Stimulated activated CD4-positive, alpha-beta T cell treated with anti-CD3 and anti-CD28 coated beads, TNF-alpha, amount 100 ng/mL, for 1 hour (primary cell): ENCODE results near the gene CYP3A7.
"Not testable (repeated sequence)": the region's sequence is repeated elsewhere in the genome, so short reads cannot be mapped to it uniquely, and the experiment has no call there.

Experiments used
- DNase-seq, 3 donors: peaks; one replicate each; pipeline ENCODE4 v3.0.0-alpha.2; 2020; ENCODE audit warnings: low read depth in 3 of 3, low spot score in 1 of 3

The CYP3A7 gene

DNA sequence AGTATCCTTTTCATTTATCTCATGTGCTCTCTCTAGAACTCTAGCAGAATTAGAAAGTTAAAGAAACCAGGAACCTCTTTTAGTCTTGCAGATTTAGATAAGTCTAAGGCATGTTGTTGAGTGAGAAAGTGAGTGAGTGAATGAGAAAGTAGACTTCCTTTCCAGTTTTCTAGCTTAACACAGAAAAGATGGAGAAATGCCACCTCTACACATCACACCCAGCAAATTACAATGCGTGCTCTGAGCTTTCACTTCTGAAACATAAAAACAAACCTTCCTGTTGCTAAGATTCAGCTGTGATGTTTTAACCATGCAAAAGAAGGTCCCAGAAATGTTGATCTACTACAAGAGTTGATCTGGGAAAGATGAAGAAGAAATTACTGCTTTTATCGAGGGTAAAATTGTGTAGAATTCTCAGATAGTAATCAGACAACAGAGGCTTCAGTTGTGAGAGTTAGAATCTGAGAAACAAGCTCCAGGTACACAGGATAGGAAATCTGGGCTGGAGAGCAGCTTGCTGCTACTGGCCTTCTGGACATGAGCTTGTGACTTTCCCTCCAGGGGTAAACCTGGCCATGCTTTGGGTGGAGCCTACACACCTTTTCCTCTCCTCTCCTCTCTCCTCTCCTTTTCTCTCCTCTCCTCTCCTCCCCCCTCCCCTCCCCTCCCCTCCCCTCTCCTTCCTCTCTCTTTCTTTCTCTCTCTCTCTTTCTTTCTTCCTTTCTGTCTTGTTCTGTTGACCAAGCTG is 59.8 kb downstream of the CYP3A7 start:
- DNase-seq, result no peak

DNA sequence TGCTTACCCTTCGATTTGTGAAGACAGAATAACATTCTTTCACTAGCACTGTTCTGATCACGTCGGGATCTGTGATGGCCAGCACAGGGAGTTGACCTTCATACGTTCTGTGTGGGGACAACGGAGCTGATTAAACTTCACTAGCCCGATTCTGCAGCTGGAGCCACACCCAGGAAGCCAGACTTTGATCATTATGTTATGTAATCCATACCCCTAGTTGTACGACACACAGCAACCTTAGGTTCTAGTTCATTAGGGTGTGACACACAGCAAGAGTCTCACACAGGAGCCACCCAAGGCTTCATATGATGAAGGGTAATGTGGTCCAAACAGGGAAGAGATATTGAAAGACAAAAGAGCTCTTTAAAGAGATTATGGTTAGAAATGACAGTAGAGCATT is 62.4 kb downstream of the CYP3A7 start:
- DNase-seq, result no peak

DNA sequence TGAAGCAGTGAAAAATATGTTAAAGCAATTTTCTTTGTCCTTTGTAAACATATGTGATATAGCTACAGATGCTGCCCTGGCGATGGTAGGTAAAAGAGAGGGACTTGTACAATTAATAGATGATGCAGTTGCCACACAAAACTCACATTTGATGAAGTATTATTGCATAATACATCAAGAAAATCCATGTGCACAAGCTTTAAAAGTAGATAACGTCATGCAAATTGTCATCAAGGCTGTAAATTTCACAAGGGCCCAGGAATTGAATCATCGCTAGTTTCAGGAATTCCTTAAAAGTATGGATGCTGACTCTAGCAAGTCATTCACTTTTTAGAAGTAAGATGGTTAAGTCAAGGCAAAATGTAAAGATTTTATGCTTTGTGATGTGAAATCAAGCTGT is 65.2 kb downstream of the CYP3A7 start:
- DNase-seq, result no peak

DNA sequence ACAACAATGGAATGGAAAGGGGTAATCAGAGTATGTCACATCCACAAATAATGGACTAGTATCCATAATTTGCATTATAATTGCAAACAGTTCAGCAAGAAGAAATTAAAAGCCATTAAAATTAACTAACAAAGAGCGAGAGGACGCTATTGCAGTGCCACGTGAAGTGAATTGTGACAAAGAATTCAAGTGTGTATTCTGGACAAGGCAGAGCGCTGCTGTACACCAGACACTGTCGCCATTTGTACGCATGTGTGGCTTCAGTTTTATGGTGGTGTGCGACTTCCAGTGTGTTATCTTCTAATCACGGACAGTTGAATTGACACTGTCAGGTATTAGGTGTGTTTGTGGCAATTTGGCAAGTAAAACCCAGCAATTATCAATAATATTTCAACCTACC is 66.5 kb downstream of the CYP3A7 start:
- DNase-seq, result no peak

DNA sequence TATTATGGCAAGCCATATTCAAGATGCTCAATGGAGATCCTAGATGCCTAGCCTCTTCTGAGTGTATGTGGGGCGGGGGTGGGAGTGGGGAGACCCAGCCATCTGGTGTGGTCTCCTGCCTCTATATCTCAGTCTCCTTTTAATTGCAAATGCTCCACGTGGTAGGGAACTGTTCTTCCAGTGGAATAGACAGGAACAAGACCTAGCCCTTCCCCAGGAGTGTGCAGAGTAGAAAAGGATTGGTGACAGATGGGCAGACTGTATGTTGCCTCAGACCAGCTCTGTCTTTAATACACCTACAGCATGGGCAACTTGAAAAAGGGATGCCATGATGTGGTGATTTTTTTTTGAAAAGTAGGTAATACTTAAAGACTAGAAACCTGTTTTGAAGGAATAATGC is 67.8 kb downstream of the CYP3A7 start:
- no peak for DNase-seq

DNA sequence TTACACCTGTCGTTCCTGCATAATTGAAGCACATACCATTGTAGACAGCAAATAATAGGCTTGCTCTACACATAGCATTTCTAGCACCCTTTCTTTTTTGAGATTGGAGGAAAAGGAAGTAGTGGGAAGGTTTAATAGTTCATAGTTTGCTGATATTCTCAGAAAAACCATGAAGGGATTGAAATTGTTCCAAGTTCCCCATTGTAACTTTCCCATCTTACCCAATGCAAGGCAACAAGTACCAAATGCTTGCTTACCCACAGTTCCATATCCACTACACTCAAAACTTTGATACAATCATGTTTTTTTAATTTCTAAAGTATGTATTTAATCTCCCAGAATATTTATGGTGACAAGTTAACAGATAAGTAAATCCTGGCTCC is 69.0 kb downstream of the CYP3A7 start:
- DNase-seq, result no peak

DNA sequence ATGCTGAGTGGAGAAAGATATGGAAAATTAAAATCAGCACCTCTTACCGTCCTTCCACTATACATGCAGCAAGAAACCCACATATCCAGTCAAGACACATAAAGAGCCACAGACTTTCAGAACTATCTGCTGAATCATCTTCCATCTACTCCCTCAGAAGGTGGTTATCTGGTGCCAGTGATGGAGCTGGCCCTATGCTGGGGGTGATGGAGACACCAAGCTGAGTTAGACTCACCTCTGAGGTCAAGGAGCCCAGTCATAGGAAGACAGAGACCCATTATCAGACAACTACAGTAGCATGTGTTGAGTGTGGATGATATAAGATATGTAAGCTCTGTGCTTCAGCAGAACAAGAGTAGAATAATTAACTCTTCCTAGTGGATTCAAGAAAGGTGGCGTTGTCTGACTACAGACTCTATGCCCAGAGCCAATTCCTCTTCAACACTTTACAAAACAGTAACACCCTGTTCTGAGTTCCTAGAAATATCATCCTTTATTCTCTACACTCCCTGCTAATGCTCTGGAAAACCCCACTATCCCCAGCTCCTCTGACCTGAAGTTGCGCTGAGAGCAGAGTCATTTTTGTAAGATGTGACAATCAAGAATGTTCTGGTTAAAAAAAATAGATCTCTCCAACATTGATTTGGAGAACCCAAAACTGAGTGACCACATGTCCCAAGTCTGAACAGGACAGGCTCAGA is 69.5 kb downstream of the CYP3A7 start:
- DNase-seq, result no peak

DNA sequence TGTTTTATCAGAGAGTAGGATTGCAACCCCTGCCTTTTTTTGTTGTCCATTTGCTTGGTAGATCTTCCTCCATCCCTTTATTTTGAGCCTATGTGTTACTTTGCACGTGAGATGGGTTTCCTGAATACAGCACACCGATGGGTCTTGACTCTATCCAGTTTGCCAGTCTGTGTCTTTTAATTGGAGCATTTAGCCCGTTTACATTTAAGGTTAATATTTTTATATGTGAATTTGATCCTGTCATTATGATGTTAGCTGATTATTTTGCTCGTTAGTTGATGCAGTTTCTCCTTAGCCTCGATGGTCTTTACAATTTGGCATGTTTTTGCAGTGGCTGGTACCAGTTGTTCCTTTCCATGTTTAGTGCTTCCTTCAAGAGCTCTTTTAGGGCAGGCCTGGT is 77.1 kb downstream of the CYP3A7 start:
- DNase-seq, result not testable (repeated sequence)
